PC-3 (cell line): ENCODE results near the gene ADAMTS9. TPM values are rescaled to one million over a fixed set of nuclear protein-coding genes. Genes with fewer than 3 reads are reported as not detected.

Experiments used
- ATAC-seq: fragments of 200-7000 bp; cut with Tn5 transposase; 2 replicates; pipeline ENCODE4 v1.9.1; 2020; ENCODE audit warnings: mild to moderate bottlenecking, moderate library complexity
- BruUV-seq: library from RNA; stranded (reverse); fragments of 400-500 nt; replicated peaks from 2 replicates; lab custom pipeline; 2021; lab: Mats Ljungman, UMichigan
- CTCF ChIA-PET: fragments of 300-600 bp; sonication (Branson Sonifier 250); formaldehyde crosslinking; loops from one replicate; lab custom pipeline; 2022; ENCODE audit warnings: antibody characterized with exemption; lab: Charles Lee
- POLR2A ChIA-PET: fragments of 300-600 bp; sonication (Branson Sonifier 250); formaldehyde crosslinking; loops from one replicate; lab custom pipeline; 2022; ENCODE audit warnings: antibody characterized with exemption; ENCODE audit not compliant: unreplicated experiment; lab: Charles Lee
- DNase-seq: peaks from one replicate; pipeline ENCODE4 v3.0.0-alpha.2; 2015
- H2AFZ ChIP-seq: fragments of 300-600 bp; sonication (generic); 2 replicates; pipeline ENCODE4 v1.6.0; 2016; ENCODE audit warnings: antibody characterized with exemption, low read length
- H3F3A ChIP-seq: fragments of 300-600 bp; sonication (generic); one replicate; pipeline ENCODE4 v1.6.0; 2017; ENCODE audit warnings: antibody characterized with exemption, low read length, control low read depth, mild to moderate bottlenecking; ENCODE audit not compliant: unreplicated experiment
- H3K27ac ChIP-seq: fragments of 300-600 bp; sonication (generic); 2 replicates; pipeline ENCODE4 v1.5.1; 2016; ENCODE audit warnings: mild to moderate bottlenecking, low read length
- H3K27me3 ChIP-seq: fragments of 300-600 bp; sonication (generic); 2 replicates; pipeline ENCODE4 v1.6.1; 2016; ENCODE audit warnings: low read length, mixed read lengths
- H3K36me3 ChIP-seq: fragments of 300-600 bp; sonication (generic); 2 replicates; pipeline ENCODE4 v1.6.1; 2016; ENCODE audit warnings: low read depth, mixed run types, low read length, mixed read lengths
- H3K4me1 ChIP-seq: fragments of 300-600 bp; sonication (generic); 2 replicates; pipeline ENCODE4 v1.5.1; 2016; ENCODE audit warnings: low read length; ENCODE audit not compliant: insufficient read depth
- H3K4me2 ChIP-seq: fragments of 300-600 bp; sonication (generic); 2 replicates; pipeline ENCODE4 v1.6.0; 2016; ENCODE audit warnings: low read length
- H3K4me3 ChIP-seq: fragments of 300-600 bp; sonication (generic); 2 replicates; pipeline ENCODE4 v1.5.1; 2016; ENCODE audit warnings: mild to moderate bottlenecking, low read length, mixed read lengths
- H3K79me2 ChIP-seq: fragments of 300-600 bp; sonication (generic); 2 replicates; pipeline ENCODE4 v1.6.1; 2017; ENCODE audit warnings: low read length, mixed read lengths
- H3K9ac ChIP-seq: fragments of 300-600 bp; sonication (generic); 2 replicates; pipeline ENCODE4 v1.6.0; 2016; ENCODE audit warnings: mild to moderate bottlenecking, low read length
- H3K9me2 ChIP-seq: fragments of 300-600 bp; sonication (generic); replicated peaks from 2 replicates; pipeline ENCODE4 v1.6.1; 2016; ENCODE audit warnings: mixed run types, low read length, mixed read lengths
- H3K9me3 ChIP-seq: fragments of 300-600 bp; sonication (generic); 2 replicates; pipeline ENCODE4 v1.6.1; 2016; ENCODE audit warnings: low read length, mixed read lengths
- H4K20me1 ChIP-seq: fragments of 300-600 bp; sonication (generic); 2 replicates; pipeline ENCODE4 v1.6.1; 2016; ENCODE audit warnings: low read length, mixed read lengths
- CTCF ChIP-seq: fragments of 300-600 bp; sonication (generic); conservative IDR thresholded peaks from 2 replicates; pipeline ENCODE4 v1.5.1; 2017; ENCODE audit warnings: antibody characterized with exemption, low read depth, mild to moderate bottlenecking, low read length
- EZH2 ChIP-seq: fragments of 300-600 bp; sonication (generic); IDR thresholded peaks from one replicate; pipeline ENCODE4 v1.6.1; 2017; ENCODE audit warnings: antibody characterized with exemption, mild to moderate bottlenecking, low read length; ENCODE audit not compliant: unreplicated experiment
- EZH2phosphoT487 ChIP-seq: fragments of 300-600 bp; sonication (generic); IDR thresholded peaks from 2 replicates; pipeline ENCODE4 v1.6.1; 2018; ENCODE audit warnings: mild to moderate bottlenecking, antibody characterized with exemption, low read length, borderline replicate concordance
- intact Hi-C: fragments of 100-400 bp; cut with micrococcal nuclease; formaldehyde crosslinking; loops from 2 replicates; pipeline ENCODE4 v1.9.0; 2023
- total RNA-seq: library from RNA; depleted of rRNA; stranded (reverse); fragments of >200 nt; gene quantifications from 2 replicates; pipeline ENCODE4 v1.2.3, GENCODE V29; 2014

ADAMTS9 gene
- total RNA-seq, 1 experiment from 2014 or later: 0.55 TPM

GRCh38 chr3:64563751-64564150 is 124.0 kb downstream of the ADAMTS9 start:
- H3K9ac ChIP-seq: no peak overlapping the region
- DNase-seq (no peak), ATAC-seq (no peak)
- no peaks in the 10 kb centered on the region for H3K9me3 ChIP-seq
- H3K79me2 ChIP-seq: no peaks in the 10 kb centered on the region
- H3K27me3 ChIP-seq: no peaks in the 10 kb centered on the region
- no peak for TF ChIP-seq EZH2phosphoT487
- no peak for TF ChIP-seq EZH2
- TF ChIP-seq CTCF: no peak
- ChIA-PET CTCF (no interaction called here), POLR2A (no interaction called here)
- H2AFZ ChIP-seq: no peak overlapping the region
- no peaks in the 10 kb centered on the region for H3F3A ChIP-seq
- intact Hi-C loops: no loop called here
- H3K9me2 ChIP-seq: no peaks in the 10 kb centered on the region
- H3K36me3 ChIP-seq: no peaks in the 10 kb centered on the region
- no TSS peak for BruUV-seq
- no peaks in the 10 kb centered on the region for H3K4me1 ChIP-seq
- no peaks in the 10 kb centered on the region for H4K20me1 ChIP-seq
- no peak overlapping the region for H3K4me3 ChIP-seq
- H3K27ac ChIP-seq: no peak overlapping the region
- no peak overlapping the region for H3K4me2 ChIP-seq

GRCh38 chr3:64561868-64562267 is 125.9 kb downstream of the ADAMTS9 start:
- H3K9me2 ChIP-seq: no peaks in the 10 kb centered on the region
- no peaks in the 10 kb centered on the region for H3K79me2 ChIP-seq
- H3K4me3 ChIP-seq: no peak overlapping the region
- no peaks in the 10 kb centered on the region for H3K4me1 ChIP-seq
- no peaks in the 10 kb centered on the region for H3K9me3 ChIP-seq
- ChIA-PET CTCF (no interaction called here), POLR2A (no interaction called here)
- no peak for DNase-seq
- H3K27me3 ChIP-seq: no peaks in the 10 kb centered on the region
- no peak overlapping the region for H3K9ac ChIP-seq
- no peaks in the 10 kb centered on the region for H3K36me3 ChIP-seq
- ATAC-seq: no peak
- no peak overlapping the region for H2AFZ ChIP-seq
- H3K4me2 ChIP-seq: no peak overlapping the region
- no peaks in the 10 kb centered on the region for H4K20me1 ChIP-seq
- no peak for TF ChIP-seq CTCF
- TF ChIP-seq EZH2: no peak
- no peak for TF ChIP-seq EZH2phosphoT487
- H3F3A ChIP-seq: no peaks in the 10 kb centered on the region
- no TSS peak for BruUV-seq
- intact Hi-C loops: no loop called here
- H3K27ac ChIP-seq: no peak overlapping the region

GRCh38 chr3:64561325-64561843 is 126.4 kb downstream of the ADAMTS9 start:
- Histone ChIP-seq H3F3A (no peaks in the 10 kb centered on the region), H3K9me3 (no peaks in the 10 kb centered on the region), H3K4me3 (no peak overlapping the region), H3K79me2 (no peaks in the 10 kb centered on the region), H3K9me2 (no peaks in the 10 kb centered on the region), H4K20me1 (no peaks in the 10 kb centered on the region), H3K27me3 (no peaks in the 10 kb centered on the region), H3K9ac (no peak overlapping the region), H2AFZ (no peak overlapping the region), H3K4me1 (no peaks in the 10 kb centered on the region), H3K4me2 (no peak overlapping the region), H3K36me3 (no peaks in the 10 kb centered on the region), H3K27ac (no peak overlapping the region)
- ATAC-seq: no peak
- intact Hi-C loops: no loop called here
- DNase-seq: no peak
- no peak for TF ChIP-seq CTCF
- TF ChIP-seq EZH2: no peak
- no peak for TF ChIP-seq EZH2phosphoT487
- CTCF ChIA-PET: no interaction called here
- POLR2A ChIA-PET: no interaction called here
- no TSS peak for BruUV-seq
